NCI-H1105 (cell line): ENCODE measurements around the gene TEFM.
"Not testable (repeated sequence)": the region's sequence is repeated elsewhere in the genome, so short reads cannot be mapped to it uniquely, and the experiment has no call there.

Experiments
- DNase-seq: peaks from one replicate; lab custom pipeline; 2025; lab: John Stamatoyannopoulos, UW

The TEFM gene, protein sequence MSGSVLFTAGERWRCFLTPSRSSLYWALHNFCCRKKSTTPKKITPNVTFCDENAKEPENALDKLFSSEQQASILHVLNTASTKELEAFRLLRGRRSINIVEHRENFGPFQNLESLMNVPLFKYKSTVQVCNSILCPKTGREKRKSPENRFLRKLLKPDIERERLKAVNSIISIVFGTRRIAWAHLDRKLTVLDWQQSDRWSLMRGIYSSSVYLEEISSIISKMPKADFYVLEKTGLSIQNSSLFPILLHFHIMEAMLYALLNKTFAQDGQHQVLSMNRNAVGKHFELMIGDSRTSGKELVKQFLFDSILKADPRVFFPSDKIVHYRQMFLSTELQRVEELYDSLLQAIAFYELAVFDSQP

DNA sequence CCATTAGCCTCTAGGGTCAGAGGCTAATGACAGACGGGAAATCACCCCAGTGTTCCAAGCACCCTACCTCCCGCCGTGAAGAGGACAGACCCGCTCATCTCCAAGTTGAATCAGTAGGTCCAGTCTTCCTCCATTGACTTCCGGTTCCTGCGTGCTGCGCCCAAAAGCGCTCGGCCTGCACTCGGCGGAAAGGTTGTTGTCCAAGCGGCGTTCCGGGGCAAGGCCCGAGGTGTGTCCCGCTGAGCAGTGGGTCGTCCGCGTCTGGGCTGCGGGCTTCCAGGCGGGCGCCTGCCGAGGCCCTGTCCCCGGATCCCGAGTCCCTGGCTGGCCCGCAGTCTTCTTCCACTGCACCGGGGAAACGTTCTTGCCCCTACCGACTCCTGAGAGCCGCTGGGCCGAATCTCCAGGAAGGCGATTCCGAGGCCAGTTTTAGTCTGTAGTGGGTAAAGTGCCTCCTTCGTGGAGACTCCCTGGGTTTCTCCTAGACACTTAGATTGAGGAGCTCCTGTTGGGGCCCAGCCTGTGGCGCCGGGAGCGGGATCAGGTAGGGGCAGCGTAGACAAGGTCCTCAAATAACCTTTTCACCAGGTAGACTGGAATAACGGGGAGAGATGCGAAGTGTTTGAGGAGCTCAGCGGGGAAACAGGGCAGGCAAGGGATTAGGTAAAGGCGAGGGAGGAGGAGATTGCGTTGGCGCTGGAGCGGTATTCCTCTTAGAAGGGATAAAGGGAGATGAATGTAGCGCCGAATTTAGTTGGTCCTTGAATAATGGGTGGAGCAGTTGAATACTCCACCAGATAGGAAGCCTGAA lies at the start of gene TEFM:
TEFM (minus strand) TSS at position 138 of the 811 bp plus-strand sequence; CDS start at position 98, 40 bp downstream.
- peak; percentile 80 for DNase-seq

DNA sequence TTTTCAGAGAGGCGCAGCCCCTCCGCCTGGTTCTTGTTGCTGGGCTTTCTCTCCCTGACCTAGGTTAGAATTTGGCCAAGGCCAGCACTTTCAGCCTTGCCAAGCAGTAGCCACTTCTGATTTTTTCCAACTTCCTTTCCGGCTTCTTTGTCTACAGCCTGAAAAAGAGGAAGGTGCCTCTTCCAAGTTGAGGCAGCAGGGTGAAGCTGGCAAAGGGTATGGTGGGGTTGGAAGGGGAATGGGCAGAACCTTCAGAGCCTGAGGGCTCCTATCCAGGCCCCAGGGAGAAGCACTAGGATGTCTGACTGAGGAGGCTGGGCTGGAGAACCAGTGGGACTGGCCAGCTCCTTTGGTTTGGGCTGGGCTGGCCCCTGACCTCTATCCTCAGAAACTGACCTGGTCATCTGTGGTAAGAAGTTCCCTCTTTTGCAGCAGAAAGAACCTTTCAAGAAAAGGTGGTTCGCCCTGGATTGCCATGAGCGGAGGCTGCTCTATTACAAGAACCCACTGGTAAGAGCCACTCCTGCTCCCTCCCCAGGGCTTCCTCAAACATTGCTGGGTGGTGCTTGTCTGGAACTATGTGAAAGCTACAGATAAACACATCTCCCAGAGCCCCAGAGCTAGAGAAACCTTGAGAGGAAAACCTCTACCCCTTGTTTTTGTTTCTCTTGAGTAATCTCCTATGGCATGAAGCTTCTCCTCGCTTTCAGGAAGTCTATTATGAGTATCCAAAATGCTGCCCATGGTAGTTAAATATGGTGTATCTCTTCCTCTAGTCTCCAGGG lies 48.2 kb upstream of the TEFM start:
- DNase-seq, result no peak

DNA sequence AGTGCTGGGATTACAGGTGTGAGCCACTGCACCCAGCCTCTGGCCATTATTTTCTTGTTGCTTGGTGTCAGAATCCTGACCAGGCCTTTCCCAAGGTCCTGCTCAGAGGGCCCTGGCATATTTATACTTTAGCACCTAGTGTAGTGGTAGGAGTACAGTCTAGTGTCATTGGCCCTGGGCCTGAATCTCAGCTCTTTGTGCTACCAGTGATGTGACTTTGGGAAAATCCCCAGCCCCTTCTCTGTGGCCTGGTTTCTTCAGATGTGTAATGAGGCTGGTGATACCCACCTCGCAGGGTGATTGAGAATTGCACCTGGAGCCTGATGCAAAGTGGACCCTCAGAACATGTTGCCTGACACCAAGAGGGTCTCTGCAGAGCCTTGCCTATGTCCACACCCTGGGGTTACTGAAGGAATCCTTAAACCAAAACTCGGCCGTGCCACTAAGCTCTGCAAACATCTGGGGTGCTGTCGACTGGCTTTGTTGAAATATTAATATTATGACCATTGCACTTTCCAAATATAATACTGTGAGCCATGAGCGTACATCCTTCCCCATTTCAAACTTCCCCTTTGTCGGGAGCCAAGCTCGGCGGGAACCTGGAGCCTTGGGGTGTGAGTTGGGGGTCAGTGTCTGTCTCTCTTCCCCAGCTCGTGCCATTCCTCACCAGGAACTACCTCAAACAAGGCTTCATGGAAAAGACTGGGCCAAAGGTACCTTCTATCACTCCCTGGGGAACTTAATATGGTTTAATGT lies 46.8 kb upstream of the TEFM start:
- DNase-seq, result no peak

GRCh38 chr17:30950669-30951399 lies 44.8 kb upstream of the TEFM start:
- peak; percentile 76 for DNase-seq

GRCh38 chr17:30950189-30950588 lies 44.2 kb upstream of the TEFM start:
- DNase-seq, result no peak

GRCh38 chr17:30947796-30948195 lies 41.8 kb upstream of the TEFM start:
- no peak for DNase-seq

- DNase-seq, result no peak
Observed at GRCh38 chr17:30942308-30943079, 36.5 kb upstream of the TEFM start.

GRCh38 chr17:30939051-30939689 lies 33.1 kb upstream of the TEFM start:
- DNase-seq, result no peak

GRCh38 chr17:30933966-30934365 lies 27.9 kb upstream of the TEFM start:
- DNase-seq, result no peak

GRCh38 chr17:30931582-30931981 lies 25.5 kb upstream of the TEFM start:
- not testable (repeated sequence) for DNase-seq

GRCh38 chr17:30930495-30930894 lies 24.5 kb upstream of the TEFM start:
- no peak for DNase-seq

DNA sequence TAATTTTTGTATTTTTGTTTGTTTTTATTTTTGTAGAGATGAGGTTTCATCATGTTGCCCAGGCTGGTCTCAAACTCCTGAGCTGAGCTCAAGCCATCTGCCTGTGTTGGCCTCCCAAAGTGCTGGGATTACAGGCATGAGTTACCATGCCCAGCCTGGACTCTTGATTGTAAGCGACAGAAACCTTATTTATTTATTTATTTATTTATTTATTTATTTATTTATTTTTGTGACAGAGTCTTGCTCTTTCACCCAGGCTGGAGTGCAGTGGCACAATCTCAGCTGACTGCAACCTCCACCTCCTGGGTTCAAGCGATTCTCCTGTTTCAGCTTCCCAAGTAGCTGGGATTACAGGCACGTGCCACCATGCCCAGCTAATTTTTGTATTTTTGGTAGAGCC lies 23.8 kb upstream of the TEFM start:
- DNase-seq, result not testable (repeated sequence)

DNA sequence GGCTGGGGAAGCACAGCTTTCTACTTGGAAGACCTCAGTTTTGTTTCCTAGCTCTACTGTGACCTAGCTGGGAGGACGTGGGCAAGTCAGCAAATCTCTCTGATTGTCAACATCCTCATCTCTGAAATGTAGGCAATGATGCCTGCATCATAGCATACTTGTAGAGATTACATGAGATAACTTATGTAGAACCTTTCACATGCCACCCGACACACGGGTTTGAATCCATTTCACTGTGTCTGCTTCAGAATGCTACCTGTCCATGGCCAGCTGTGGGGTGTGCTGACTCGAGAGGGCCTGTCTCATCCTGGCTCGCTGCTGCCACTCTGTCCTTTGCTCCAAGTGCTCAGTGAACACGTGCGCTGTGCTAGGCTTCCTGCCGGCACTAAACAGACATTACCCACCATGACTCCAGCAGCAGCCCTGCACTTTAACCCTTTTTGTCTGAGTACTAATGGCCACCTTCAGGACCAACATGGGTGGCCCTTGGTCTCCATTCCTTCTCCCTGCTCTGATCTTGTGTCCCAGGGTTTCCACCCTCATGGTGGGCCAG lies 23.1 kb upstream of the TEFM start:
- no peak for DNase-seq

- DNase-seq, result no peak
Observed at GRCh38 chr17:30928584-30928983, 22.5 kb upstream of the TEFM start.

- DNase-seq, result no peak
Observed at GRCh38 chr17:30927756-30928155, 21.7 kb upstream of the TEFM start.

DNA sequence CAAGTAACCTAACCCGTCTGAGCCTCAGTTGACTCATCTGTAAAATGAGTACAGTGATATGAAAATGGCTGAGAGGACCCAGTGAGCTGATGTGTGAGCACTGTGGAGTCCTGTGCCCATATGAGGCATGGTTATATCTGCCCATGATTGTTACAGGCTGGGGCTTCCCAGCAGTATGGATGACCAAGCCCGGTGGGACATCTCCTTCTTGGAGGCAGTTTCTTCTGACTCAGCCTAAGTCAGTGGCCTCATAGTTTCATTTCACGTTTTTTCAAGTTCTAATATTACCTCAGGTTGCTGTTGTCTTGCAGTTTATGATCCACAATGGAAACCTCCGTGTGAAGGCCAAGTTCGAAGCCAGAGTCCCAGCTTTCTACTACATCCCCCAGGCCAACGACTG lies 20.5 kb upstream of the TEFM start:
- DNase-seq, result no peak

DNA sequence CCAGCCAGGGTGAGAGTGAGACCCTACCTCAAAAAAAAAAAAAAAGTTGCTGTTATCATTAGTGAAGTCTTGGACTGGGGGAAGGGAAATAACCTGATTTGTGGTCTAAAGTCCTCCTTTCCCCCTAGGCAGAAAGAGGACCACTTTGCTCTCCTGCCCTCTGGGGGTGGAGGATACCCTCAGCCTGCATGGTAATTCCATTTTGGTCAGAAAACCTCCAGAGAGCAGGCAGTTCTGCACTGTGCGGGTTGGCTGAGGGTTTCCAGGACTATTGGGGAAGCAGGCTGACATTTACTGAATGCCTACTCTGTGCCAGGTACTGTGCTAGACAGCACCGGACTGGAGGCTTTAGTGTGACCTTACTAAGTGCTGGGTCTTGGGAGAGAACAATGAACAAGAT lies 18.3 kb upstream of the TEFM start:
- no peak for DNase-seq

DNA sequence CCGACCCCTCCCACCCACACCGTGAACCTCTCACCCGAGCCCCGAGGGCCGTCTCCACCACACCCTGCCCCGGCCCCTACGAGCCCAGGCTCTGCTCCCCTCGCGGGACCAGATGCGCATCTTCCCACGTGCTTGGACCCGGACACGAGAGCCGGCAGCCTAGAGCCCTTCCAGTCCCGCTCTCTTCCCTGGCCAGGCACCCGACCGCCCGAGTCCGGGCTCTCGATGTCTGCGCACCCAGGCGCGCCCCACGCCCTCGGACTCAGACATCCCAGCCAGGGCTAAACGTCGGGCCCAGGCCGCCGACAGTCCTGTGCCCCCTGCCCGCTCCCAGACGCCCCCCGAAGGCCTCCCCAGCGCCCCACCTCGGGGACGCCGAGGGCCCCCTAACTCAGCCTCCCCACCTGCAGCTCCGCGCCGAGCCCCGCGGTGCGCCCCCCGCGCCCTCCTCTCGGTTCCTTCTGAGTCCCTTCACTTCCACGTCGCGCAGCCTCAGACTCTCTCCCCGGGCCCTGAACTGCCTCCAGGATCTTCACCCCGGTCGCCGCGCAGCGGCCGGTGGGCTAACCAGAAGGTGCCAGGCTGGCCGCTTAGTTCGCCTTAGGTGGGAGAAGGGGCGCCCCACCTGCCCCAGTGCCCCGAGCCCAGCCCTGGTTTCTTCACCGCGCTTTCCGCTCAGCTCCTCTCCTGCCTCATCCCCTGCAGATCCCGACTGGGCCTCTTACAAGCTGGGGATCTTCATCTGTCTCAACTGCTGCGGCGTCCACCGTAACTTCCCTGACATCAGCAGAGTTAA lies 16.4 kb upstream of the TEFM start:
- no peak for DNase-seq
